ENCODE data around the gene EVPL.

Gene EVPL

DNA sequence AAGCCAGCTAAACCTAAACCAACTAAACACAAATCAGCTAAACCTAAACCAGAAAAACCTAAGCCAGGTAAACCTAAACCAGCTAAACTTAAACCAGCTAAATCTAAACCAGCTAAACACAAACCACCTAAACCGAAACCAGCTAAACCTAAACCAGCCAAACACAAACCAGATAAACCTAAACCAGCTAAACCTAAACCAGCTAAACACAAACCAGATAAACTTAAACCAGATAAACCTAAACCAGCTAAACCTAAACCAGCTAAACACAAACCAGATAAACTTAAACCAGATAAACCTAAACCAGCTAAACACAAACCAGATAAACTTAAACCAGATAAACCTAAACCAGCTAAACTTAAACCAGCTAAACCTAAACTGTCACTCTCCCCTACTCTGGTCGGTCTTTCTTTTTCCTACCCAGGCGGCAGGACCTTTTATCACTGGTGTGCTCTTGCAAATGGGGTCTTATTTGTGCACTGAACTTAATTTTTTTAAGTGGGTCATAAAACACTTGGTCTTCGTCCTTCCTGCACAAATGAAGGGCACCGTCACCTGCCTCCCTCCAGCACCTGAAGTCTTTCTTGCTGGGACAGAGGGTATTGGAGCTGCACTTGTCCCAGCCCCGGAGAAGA is 7.2 kb downstream of the EVPL start:
- TF ChIP-seq, protein P1, sequence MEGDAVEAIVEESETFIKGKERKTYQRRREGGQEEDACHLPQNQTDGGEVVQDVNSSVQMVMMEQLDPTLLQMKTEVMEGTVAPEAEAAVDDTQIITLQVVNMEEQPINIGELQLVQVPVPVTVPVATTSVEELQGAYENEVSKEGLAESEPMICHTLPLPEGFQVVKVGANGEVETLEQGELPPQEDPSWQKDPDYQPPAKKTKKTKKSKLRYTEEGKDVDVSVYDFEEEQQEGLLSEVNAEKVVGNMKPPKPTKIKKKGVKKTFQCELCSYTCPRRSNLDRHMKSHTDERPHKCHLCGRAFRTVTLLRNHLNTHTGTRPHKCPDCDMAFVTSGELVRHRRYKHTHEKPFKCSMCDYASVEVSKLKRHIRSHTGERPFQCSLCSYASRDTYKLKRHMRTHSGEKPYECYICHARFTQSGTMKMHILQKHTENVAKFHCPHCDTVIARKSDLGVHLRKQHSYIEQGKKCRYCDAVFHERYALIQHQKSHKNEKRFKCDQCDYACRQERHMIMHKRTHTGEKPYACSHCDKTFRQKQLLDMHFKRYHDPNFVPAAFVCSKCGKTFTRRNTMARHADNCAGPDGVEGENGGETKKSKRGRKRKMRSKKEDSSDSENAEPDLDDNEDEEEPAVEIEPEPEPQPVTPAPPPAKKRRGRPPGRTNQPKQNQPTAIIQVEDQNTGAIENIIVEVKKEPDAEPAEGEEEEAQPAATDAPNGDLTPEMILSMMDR (conservative IDR thresholded peaks at IDR 0.05), result no peak
- no peak for TF ChIP-seq ZFX (IDR thresholded peaks at IDR 0.05)
- H3K27ac ChIP-seq, result no peak overlapping the region

DNA sequence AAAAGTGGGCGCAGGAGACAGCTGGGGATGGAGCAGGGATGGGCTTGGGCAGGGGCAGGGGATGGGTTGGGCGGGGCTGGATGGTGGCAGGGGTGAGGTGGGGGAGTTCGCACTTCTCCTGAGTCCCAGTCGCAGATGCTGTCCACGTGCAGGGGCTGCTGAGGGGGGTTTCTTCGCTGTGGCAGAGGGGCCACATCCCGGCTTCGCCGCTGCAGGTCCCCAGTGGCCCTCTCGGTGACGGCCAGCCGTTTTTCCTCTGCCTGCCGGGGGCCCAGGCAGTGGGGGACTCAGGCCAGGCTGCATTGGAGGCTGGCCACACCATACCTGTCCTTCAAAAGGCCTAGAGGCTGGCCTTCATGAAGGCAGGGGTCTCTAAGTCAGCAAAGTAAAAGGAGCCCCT is 8.3 kb downstream of the EVPL start:
- H3K27ac ChIP-seq, result no peak overlapping the region
- no peak for TF ChIP-seq ZFX (IDR thresholded peaks at IDR 0.05)
- TF ChIP-seq, protein P1 (conservative IDR thresholded peaks at IDR 0.05), result no peak

DNA sequence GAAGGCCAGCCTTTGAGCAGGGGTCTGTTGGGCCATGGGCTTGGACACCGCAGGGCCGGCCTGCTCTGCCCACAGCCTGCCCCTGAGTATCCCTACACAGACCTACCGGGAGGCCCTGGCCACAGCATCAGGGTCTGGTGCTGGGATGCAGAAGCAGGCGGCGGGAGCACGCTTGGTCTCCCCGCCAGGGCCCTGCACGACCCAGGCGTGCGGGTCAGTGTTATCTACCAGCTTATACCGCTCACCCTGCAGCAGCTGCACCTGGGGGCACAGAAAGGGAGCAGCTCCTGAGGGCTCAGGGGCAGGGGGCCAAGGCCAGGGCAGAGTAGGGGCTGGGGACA is 8.8 kb downstream of the EVPL start:
- TF ChIP-seq ZFX (IDR thresholded peaks at IDR 0.05), result no peak
- TF ChIP-seq, protein P1 (conservative IDR thresholded peaks at IDR 0.05), result no peak
- no peak overlapping the region for H3K27ac ChIP-seq

DNA sequence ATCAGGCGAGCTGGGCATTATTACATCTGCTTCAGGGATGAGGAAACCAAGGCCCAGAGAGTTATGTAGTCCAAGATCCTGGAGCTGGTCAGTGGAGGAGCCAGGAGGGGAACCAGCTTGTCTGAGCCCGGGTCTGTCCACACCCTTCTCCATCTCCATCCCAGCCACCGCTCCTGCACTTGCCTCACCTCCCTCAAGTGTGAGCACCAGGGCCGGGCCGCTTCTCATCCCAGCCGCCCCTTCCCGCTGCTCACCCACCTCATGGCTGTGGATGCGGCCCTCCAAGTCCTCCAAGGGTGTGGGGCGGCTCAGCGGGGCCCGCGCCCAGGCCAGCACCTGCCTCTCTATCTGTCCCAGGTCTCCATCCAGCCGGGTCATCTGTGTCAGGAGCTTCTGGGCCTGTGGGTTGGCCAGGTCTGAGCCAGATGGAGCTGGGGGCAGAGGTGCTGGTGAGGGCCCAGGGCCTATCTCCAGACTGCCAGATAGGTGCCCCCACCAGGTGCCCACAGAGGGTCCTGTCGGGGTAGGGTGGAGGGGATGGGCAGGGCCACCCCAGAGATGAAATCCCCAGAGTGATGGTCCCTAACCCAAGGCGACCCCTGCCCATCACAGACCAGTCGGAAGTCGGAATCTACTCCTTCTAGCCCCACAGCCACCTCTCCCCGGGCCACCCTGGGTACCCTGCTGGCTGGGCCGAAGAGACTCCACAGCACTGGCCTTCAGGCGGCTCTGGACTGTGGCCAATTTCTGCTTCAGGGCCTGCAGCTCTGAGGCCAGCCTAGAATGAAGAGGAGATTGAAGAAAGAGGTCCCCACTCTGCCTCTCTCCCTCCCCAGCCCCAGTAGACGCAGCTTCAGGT is 9.4 kb downstream of the EVPL start:
- H3K27ac ChIP-seq, result no peak overlapping the region
- TF ChIP-seq ZFX (IDR thresholded peaks at IDR 0.05), result no peak
- TF ChIP-seq, protein P1 (conservative IDR thresholded peaks at IDR 0.05), result no peak

DNA sequence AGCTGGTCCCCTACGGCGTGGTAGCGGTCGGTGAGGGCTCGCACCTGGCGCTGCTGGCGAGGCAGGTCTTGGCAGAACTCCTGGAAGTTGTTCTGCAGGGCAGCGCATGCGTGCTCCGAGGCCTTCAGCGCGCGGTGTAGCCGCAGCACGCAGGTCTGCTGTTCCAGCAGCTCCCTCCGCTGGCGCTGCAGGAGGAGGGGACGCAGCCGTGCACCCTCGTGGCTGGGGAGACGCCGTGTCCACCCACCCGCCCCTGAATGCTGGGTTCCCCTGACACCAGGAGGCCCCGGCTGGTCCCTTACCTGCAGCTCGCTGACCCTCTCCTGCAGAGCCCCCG is 12.2 kb downstream of the EVPL start:
- no peak overlapping the region for H3K27ac ChIP-seq
- TF ChIP-seq ZFX (IDR thresholded peaks at IDR 0.05), result no peak
- TF ChIP-seq, protein P1 (conservative IDR thresholded peaks at IDR 0.05), result no peak

DNA sequence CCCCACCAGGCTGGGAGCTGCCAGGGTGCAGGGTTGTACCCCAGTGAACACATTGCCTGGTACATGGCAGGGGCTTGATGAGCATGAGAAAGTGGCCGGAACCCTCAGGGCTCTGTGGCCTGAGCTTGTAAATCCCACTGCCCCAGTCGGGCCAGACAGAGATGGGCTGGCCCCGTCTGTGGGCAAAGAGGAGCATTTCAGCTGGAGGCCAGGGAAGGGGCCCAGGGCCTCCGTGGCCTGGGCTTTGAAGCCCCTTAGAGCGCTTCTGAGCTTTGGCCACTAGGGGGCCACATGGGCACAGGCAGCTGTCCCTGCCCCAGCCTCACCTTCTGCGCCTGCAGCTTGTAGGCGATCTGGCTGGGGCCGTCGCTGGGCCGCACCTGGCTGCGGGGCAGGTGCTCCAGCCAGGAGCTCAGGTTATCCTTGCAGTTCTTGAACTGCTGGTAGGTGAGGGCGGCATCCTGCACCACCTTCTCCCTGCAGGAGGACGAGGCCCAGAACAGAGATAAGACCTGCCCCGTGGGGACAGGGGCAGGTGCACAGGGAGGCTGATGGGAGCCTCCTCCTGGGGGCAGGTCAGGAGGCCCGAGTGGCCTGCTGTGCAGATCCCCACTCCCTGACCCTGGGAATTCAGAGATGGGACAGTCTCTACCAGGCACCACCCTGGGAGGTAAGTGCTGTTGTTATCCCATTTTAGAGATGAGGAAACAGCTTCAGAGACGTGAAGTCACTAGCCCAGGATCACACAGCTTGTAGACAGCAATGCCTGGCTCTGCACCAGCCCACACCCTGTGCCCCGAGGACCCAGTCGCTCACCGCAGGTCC is 12.8 kb downstream of the EVPL start:
- H3K27ac ChIP-seq, result no peak overlapping the region
- no peak for TF ChIP-seq ZFX (IDR thresholded peaks at IDR 0.05)
- TF ChIP-seq, protein P1 (conservative IDR thresholded peaks at IDR 0.05), result peak; percentile 97

Data from C4-2B (cell line).